ENCODE data around the gene DNAJC17. TPM values are rescaled to one million over a fixed set of nuclear protein-coding genes. Genes with fewer than 3 reads are reported as not detected.
A peak's percentile ranks its signal among the peaks of the same experiment; 100 is the strongest.

DNAJC17 gene
- polyA plus RNA-seq, 3 donors: 15.7 to 31.6 (median 21.5) TPM

DNA sequence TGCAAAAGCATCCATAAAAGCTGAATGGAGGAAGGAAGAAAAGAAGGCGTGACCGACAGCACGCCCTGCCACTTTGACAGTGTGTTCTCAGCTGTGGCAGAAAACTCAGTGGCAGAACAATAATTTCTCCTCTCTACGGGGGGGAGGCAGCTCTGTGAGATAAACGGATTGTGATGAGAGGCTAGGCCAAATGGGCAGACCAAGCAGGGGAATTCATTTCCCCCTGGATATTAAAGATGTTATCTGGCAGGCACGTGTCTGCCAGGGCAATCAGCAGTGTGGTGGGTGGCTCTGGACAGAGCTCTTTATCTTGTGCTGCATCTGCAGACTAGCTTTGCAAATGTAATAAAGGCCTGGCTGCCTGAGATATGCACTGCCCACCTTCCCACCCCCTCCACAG is 50.3 kb downstream of the DNAJC17 start:
- Histone ChIP-seq H3K79me2 (ENCODE audit: insufficient read depth, low read length) (peaks cover 30% of the 10 kb centered on the region), H3K9me3 (replicated peaks in 1 of 2; ENCODE audit: control insufficient read depth in 1 of 2, insufficient read depth in 1 of 2, low read length in 2 of 2) (no peaks in the 10 kb centered on the region), H3K36me3 (replicated peaks in 1 of 2; ENCODE audit: control insufficient read depth in 1 of 2, insufficient read depth in 2 of 2, low read length in 2 of 2) (peaks cover 6 to 11% of the 10 kb centered on the region in 2 donors), H4K20me1 (ENCODE audit: insufficient read depth, low read length) (no peaks in the 10 kb centered on the region), H3K4me2 (replicated peaks; ENCODE audit: extremely low read depth, low read length, poor library complexity, severe bottlenecking) (no peak overlapping the region), H3K27me3 (ENCODE audit: control insufficient read depth in 2 of 2, insufficient read depth in 2 of 2, low read length in 2 of 2) (no peaks in the 10 kb centered on the region), H3K4me1 (ENCODE audit: control insufficient read depth in 1 of 2, insufficient read depth in 2 of 2, low read length in 2 of 2) (peaks cover 14 to 18% of the 10 kb centered on the region in 2 donors), H2AFZ (ENCODE audit: insufficient read depth, low read depth, low read length, poor library complexity, severe bottlenecking) (peak overlapping the region; percentile 35), H3K27ac (ENCODE audit: low read depth in 1 of 2, low read length in 2 of 2) (no peak overlapping the region), H3K4me3 (replicated peaks in 1 of 3; ENCODE audit: low read depth in 2 of 3, low read length in 3 of 3) (no peak overlapping the region), H3K9ac (ENCODE audit: insufficient read depth, low read length, poor library complexity, severe bottlenecking) (no peak overlapping the region)
- TF ChIP-seq, protein P1, sequence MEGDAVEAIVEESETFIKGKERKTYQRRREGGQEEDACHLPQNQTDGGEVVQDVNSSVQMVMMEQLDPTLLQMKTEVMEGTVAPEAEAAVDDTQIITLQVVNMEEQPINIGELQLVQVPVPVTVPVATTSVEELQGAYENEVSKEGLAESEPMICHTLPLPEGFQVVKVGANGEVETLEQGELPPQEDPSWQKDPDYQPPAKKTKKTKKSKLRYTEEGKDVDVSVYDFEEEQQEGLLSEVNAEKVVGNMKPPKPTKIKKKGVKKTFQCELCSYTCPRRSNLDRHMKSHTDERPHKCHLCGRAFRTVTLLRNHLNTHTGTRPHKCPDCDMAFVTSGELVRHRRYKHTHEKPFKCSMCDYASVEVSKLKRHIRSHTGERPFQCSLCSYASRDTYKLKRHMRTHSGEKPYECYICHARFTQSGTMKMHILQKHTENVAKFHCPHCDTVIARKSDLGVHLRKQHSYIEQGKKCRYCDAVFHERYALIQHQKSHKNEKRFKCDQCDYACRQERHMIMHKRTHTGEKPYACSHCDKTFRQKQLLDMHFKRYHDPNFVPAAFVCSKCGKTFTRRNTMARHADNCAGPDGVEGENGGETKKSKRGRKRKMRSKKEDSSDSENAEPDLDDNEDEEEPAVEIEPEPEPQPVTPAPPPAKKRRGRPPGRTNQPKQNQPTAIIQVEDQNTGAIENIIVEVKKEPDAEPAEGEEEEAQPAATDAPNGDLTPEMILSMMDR (IDR thresholded peaks at IDR 0.05): no peak
- Mint-ChIP-seq H3K27ac (peak overlapping the region in 1 of 7 donors; percentile 5), H3K4me3 (no peak overlapping the region), H3K9me3 (peaks cover 0 to 1% (median 0%) of the 10 kb centered on the region in 7 donors), H3K4me1 (peaks cover 12% of the 10 kb centered on the region), H3K27me3 (ENCODE audit: low read depth in 3 of 3) (peaks cover 0 to 6% (median 3%) of the 10 kb centered on the region in 3 donors), H3K36me3 (peaks cover 7 to 12% of the 10 kb centered on the region in 2 donors)
- intact Hi-C loops (cut with micrococcal nuclease): loop anchor here in 1 of 2 donors (5.0 to 10.0 kb wide), 4 partner anchors 48 to 192 kb away; partner anchors contain the start of genes CCDC32, DNAJC17, RAD51 and RPUSD2
- no CpG with 5 or more reads among the region's 6 CpGs for WGBS (ENCODE audit: insufficient coverage)
- no peak for DNase-seq

DNA sequence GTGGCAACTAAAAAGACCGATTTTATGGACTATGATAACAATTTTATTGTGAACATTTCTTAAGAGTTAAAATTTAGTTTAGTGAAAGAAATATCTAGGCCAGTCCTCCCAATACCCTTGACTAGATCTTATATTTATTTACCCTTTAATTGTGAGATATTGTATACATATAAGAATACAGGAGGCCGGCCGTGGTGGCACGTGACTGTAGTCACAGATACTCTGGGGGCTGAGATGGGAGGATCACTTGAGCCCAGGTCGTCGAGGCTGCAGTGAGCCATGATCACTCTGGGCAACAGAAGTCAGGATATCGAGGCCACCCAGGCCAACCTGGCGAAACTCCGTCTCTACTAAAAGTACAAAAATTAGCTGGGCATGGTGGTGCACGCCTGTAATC is 51.5 kb downstream of the DNAJC17 start:
- Histone ChIP-seq H3K79me2 (ENCODE audit: insufficient read depth, low read length) (peaks cover 34% of the 10 kb centered on the region), H4K20me1 (ENCODE audit: insufficient read depth, low read length) (no peaks in the 10 kb centered on the region), H2AFZ (ENCODE audit: insufficient read depth, low read depth, low read length, poor library complexity, severe bottlenecking) (peak overlapping the region; percentile 96), H3K4me2 (replicated peaks; ENCODE audit: extremely low read depth, low read length, poor library complexity, severe bottlenecking) (peak overlapping the region; percentile 94), H3K4me1 (ENCODE audit: control insufficient read depth in 1 of 2, insufficient read depth in 2 of 2, low read length in 2 of 2) (peaks cover 14 to 18% of the 10 kb centered on the region in 2 donors), H3K9me3 (replicated peaks in 1 of 2; ENCODE audit: control insufficient read depth in 1 of 2, insufficient read depth in 1 of 2, low read length in 2 of 2) (no peaks in the 10 kb centered on the region), H3K4me3 (replicated peaks in 1 of 3; ENCODE audit: low read depth in 2 of 3, low read length in 3 of 3) (peak overlapping the region; percentile 55 to 99 (median 90)), H3K27ac (ENCODE audit: low read depth in 1 of 2, low read length in 2 of 2) (peak overlapping the region; percentile 46 to 90), H3K27me3 (ENCODE audit: control insufficient read depth in 2 of 2, insufficient read depth in 2 of 2, low read length in 2 of 2) (no peaks in the 10 kb centered on the region), H3K36me3 (replicated peaks in 1 of 2; ENCODE audit: control insufficient read depth in 1 of 2, insufficient read depth in 2 of 2, low read length in 2 of 2) (peaks cover 17 to 22% of the 10 kb centered on the region in 2 donors), H3K9ac (ENCODE audit: insufficient read depth, low read length, poor library complexity, severe bottlenecking) (peak overlapping the region; percentile 85)
- Mint-ChIP-seq H3K4me3 (peak overlapping the region; percentile 91 to 93), H3K27me3 (ENCODE audit: low read depth in 3 of 3) (peaks cover 0 to under 1% (median 0%) of the 10 kb centered on the region in 3 donors), H3K27ac (peak overlapping the region in 6 of 7 donors; percentile 84 to 95 (median 89)), H3K9me3 (peaks cover 0 to 1% (median 0%) of the 10 kb centered on the region in 7 donors), H3K4me1 (peaks cover 12% of the 10 kb centered on the region), H3K36me3 (peaks cover 19 to 22% of the 10 kb centered on the region in 2 donors)
- WGBS (ENCODE audit: insufficient coverage): 85% methylated on average over 6 of the region's 10 CpGs
- intact Hi-C loops (cut with micrococcal nuclease): loop anchor here in 1 of 2 donors (5.0 to 10.0 kb wide), 4 partner anchors 49 to 191 kb away; partner anchors contain the start of genes CCDC32, DNAJC17, RAD51 and RPUSD2
- TF ChIP-seq, protein P1 (IDR thresholded peaks at IDR 0.05): no peak
- DNase-seq: no peak

Measured in CD14-positive monocyte (primary cell).